Measurements from ENCODE around the gene GNE. TPM values are rescaled to one million over a fixed set of nuclear protein-coding genes. Genes with fewer than 3 reads are reported as not detected.

The GNE gene
- total and polyA plus RNA-seq, 2 of the 13 experiments (the other 11 are each of a cell fraction or from before 2014, with no cell fraction given): 16.1 to 24.1 TPM

GRCh38 chr9:36217256-36217968, 40.8 kb downstream of the GNE start:
- Histone ChIP-seq H4K20me1 (ENCODE audit: insufficient read depth, low read length) (no peaks in the 10 kb centered on the region), H3K79me2 (ENCODE audit: insufficient read depth, low read length) (no peaks in the 10 kb centered on the region), H3K27me3 (ENCODE audit: control insufficient read depth in 1 of 2, insufficient read depth in 2 of 2, low read length in 2 of 2) (no peaks in the 10 kb centered on the region), H3K9ac (ENCODE audit: insufficient read depth, low read depth, low read length) (no peak overlapping the region), H2AFZ (ENCODE audit: low read length) (no peak overlapping the region), H3K4me3 (replicated peaks in 1 of 3; ENCODE audit: insufficient read depth in 1 of 3, low read depth in 2 of 3, low read length in 3 of 3) (no peak overlapping the region), H3K4me1 (ENCODE audit: insufficient read depth, low read length) (peaks cover 9% of the 10 kb centered on the region), H3K36me3 (replicated peaks in 1 of 2; ENCODE audit: control insufficient read depth in 1 of 2, insufficient read depth in 2 of 2, low read length in 2 of 2) (peaks cover 34 to 80% of the 10 kb centered on the region in 2 experiments), H3K27ac (ENCODE audit: extremely low read length, insufficient read depth, low read length) (no peak overlapping the region), H3K4me2 (ENCODE audit: low read depth, low read length) (no peak overlapping the region), H3K9me3 (ENCODE audit: low read length) (peaks cover 1% of the 10 kb centered on the region; the same call in 1 of the 2 replicates)
- TF ChIP-seq ZNF616 (CRISPR knock-in tag; IDR thresholded peaks at IDR 0.05; ENCODE audit: low read depth): no peak
- TF ChIP-seq ZNF383 (CRISPR knock-in tag; IDR thresholded peaks at IDR 0.05; ENCODE audit: borderline replicate concordance): no peak
- TF ChIP-seq ZBTB2 (CRISPR knock-in tag; IDR thresholded peaks at IDR 0.05; ENCODE audit: low read depth): no peak
- no peak for TF ChIP-seq KLF16 (CRISPR knock-in tag; IDR thresholded peaks at IDR 0.05)
- no peak for TF ChIP-seq ZNF768 (CRISPR knock-in tag; IDR thresholded peaks at IDR 0.05)
- TF ChIP-seq SRF (IDR thresholded peaks at IDR 0.05; ENCODE audit: low read depth, low read length): no peak
- no peak for TF ChIP-seq ZNF570 (CRISPR knock-in tag; IDR thresholded peaks at IDR 0.05; ENCODE audit: borderline replicate concordance)
- TF ChIP-seq ZNF569 (CRISPR knock-in tag; IDR thresholded peaks at IDR 0.05; ENCODE audit: borderline replicate concordance): no peak
- TF ChIP-seq ZNF225 (CRISPR knock-in tag; IDR thresholded peaks at IDR 0.05): no peak
- no peak for TF ChIP-seq FOSL2 (CRISPR knock-in tag; IDR thresholded peaks at IDR 0.05)
- TF ChIP-seq SYNCRIP (IDR thresholded peaks at IDR 0.05; ENCODE audit: insufficient read depth, low read depth, low read length): no peak
- TF ChIP-seq GRHL1 (CRISPR knock-in tag; conservative IDR thresholded peaks at IDR 0.05): no peak
- no peak for TF ChIP-seq ZNF251 (CRISPR knock-in tag; IDR thresholded peaks at IDR 0.05)
- no peak for TF ChIP-seq GPN1 (CRISPR knock-in tag; IDR thresholded peaks at IDR 0.05; ENCODE audit: borderline replicate concordance)
- TF ChIP-seq TFAP4 (IDR thresholded peaks at IDR 0.05; ENCODE audit: borderline replicate concordance, low read depth): no peak
- no peak for TF ChIP-seq HOXA5 (CRISPR knock-in tag; IDR thresholded peaks at IDR 0.05)
- TF ChIP-seq STAT6 (CRISPR knock-in tag; IDR thresholded peaks at IDR 0.05; ENCODE audit: borderline replicate concordance): no peak
- intact Hi-C loops (cut with micrococcal nuclease; ENCODE audit: unreplicated experiment): no loop called here
- no TSS peak for BruUV-seq (replicated peaks)
- DNase-seq (ENCODE audit: low spot score) (no peak), FAIRE-seq (no peak), ATAC-seq (no peak)
- ChIA-PET CTCF (ENCODE audit: low intra/inter-chr PET ratio, low total read pairs) (no interaction called here), POLR2A (no interaction called here)
- in situ Hi-C loops (cut with HindIII; ENCODE audit: extremely low pct_ligation_motif_present, low pct_unique_long_range_greater_than_20kb): no loop called here
- WGBS (ENCODE audit: low lambda C conversion rate): 91% methylated on average over 13 of the region's 13 CpGs
